Transverse colon (tissue), 4 donors: Measurements from ENCODE around the gene KATNB1. TPM values are rescaled to one million over a fixed set of nuclear protein-coding genes. Genes with fewer than 3 reads are reported as not detected.
"Not testable (repeated sequence)": the region's sequence is repeated elsewhere in the genome, so short reads cannot be mapped to it uniquely, and the experiment has no call there.

Source experiments
- DNase-seq: peaks from one replicate; pipeline ENCODE4 v3.0.0-alpha.2; 2019
- H3K27ac ChIP-seq, 4 donors: fragments of 200-600 bp; sonication (generic); 2 replicates each; pipeline ENCODE4 v1.5.1; 2016 to 2018; ENCODE audit warnings: inconsistent platforms in 4 of 4
- H3K27me3 ChIP-seq: fragments of 200-600 bp; sonication (generic); 2 replicates; pipeline ENCODE4 v1.5.1; 2017; ENCODE audit warnings: inconsistent platforms
- H3K36me3 ChIP-seq, 4 donors: fragments of 200-600 bp; sonication (generic); 2 replicates each; pipeline ENCODE4 v1.5.1; 2017 to 2019; ENCODE audit warnings: inconsistent platforms in 4 of 4
- H3K4me1 ChIP-seq, 4 donors: fragments of 200-600 bp; sonication (generic); 2 replicates each; pipeline ENCODE4 v1.5.1; 2017 to 2020; ENCODE audit warnings: inconsistent platforms in 4 of 4
- H3K4me3 ChIP-seq, 4 donors: fragments of 200-600 bp; sonication (generic); 1 replicate in 1 of 4; 2 replicates in 3 of 4; pipeline versions ENCODE4 v1.5.1 to v1.6.1; 2017 to 2019; ENCODE audit warnings: inconsistent platforms in 4 of 4
- H3K9me3 ChIP-seq, 2 donors: fragments of 200-600 bp; sonication (generic); 2 replicates each; pipeline ENCODE4 v1.5.1; 2017 to 2019; ENCODE audit warnings: inconsistent platforms in 2 of 2
- EP300 ChIP-seq: sonication (generic); formaldehyde crosslinking; IDR thresholded peaks from one replicate; pipeline ENCODE4 v1.6.1; 2017; ENCODE audit warnings: antibody characterized with exemption, low read depth
- POLR2A ChIP-seq: fragments of 450-650 bp; IDR thresholded peaks from one replicate; pipeline ENCODE4 v1.6.1; 2016; ENCODE audit warnings: antibody characterized with exemption, mild to moderate bottlenecking, moderate library complexity
- POLR2AphosphoS5 ChIP-seq, 3 donors: sonication (generic); formaldehyde crosslinking; IDR thresholded peaks; one replicate each; pipeline ENCODE4 v1.6.1; 2016; ENCODE audit warnings: antibody characterized with exemption in 3 of 3
- WGBS, 2 donors: methylation state at CpG; one replicate each; pipeline ENCODE4 v1.1.5; 2018; ENCODE audit warnings: low coverage in 1 of 2; 5-methylcytosine and 5-hydroxymethylcytosine counted together
- in situ Hi-C, 4 donors: fragments of 200-750 bp; cut with MboI; loops; one replicate each; pipeline versions ENCODE4 v1.15.0 to v1.15.1; 2017; ENCODE audit warnings: low sequenced_read_pairs in 3 of 4, low pct_ligation_motif_present in 1 of 4, low pct_unique_long_range_greater_than_20kb in 1 of 4
- intact Hi-C: fragments of 100-400 bp; cut with DNase I; formaldehyde crosslinking; loops from one replicate; pipeline ENCODE4 v1.15.1; 2023; ENCODE audit warnings: low total_unique reads
- total RNA-seq, 4 donors: library from RNA; depleted of rRNA; stranded (reverse); fragments of >200 nt; gene quantifications; one replicate each; pipeline ENCODE4 v1.1.0, GENCODE V29; 2016
- TF ChIP-seq, protein P1 (sequence below), 5 experiments: fragments of 200-600 bp in 3 of 5; fragments of 450-650 bp in 2 of 5; sonication (generic) in 3 of 5; IDR thresholded peaks; 1 replicate in 2 of 5; 2 replicates in 3 of 5; pipeline ENCODE4 v1.5.1; 2016 to 2017; ENCODE audit warnings: antibody characterized with exemption in 5 of 5, inconsistent platforms in 3 of 5, mild to moderate bottlenecking in 2 of 5, moderate library complexity in 1 of 5

Gene KATNB1
- total RNA-seq, 4 donors from 2014 or later: 11.3 to 28.4 (median 22.3) TPM

DNA sequence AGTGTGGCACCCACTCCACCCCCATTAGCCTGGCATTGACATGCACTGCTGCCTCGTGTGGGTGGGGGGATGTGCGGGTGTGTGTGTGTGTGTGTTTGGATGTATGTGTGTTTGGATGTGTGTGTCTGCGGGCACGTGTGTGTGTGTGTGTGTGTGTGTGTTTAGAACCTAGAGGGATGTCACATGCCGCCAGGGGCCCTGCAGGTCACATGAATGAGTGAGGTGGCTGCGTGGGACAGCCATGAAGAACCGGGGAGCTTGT lies 9.0 kb downstream of the KATNB1 start:
- Histone ChIP-seq H3K4me3 (no peak overlapping the region), H3K36me3 (no peaks in the 10 kb centered on the region), H3K27ac (no peak overlapping the region), H3K4me1 (no peaks in the 10 kb centered on the region), H3K27me3 (no peaks in the 10 kb centered on the region), H3K9me3 (no peaks in the 10 kb centered on the region)
- 78 to 100% methylated on average over 2 to 7 of the region's 7 CpGs for WGBS, 2 donors
- DNase-seq: no peak
- intact Hi-C loops: loop anchor here (5.0 kb wide), 1 partner anchor 523 kb away; no protein-coding TSS in a partner anchor
- TF ChIP-seq EP300: no peak
- TF ChIP-seq POLR2A: no peak
- TF ChIP-seq, protein P1, sequence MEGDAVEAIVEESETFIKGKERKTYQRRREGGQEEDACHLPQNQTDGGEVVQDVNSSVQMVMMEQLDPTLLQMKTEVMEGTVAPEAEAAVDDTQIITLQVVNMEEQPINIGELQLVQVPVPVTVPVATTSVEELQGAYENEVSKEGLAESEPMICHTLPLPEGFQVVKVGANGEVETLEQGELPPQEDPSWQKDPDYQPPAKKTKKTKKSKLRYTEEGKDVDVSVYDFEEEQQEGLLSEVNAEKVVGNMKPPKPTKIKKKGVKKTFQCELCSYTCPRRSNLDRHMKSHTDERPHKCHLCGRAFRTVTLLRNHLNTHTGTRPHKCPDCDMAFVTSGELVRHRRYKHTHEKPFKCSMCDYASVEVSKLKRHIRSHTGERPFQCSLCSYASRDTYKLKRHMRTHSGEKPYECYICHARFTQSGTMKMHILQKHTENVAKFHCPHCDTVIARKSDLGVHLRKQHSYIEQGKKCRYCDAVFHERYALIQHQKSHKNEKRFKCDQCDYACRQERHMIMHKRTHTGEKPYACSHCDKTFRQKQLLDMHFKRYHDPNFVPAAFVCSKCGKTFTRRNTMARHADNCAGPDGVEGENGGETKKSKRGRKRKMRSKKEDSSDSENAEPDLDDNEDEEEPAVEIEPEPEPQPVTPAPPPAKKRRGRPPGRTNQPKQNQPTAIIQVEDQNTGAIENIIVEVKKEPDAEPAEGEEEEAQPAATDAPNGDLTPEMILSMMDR (IDR thresholded peaks at IDR 0.05): no peak
- no peak for TF ChIP-seq POLR2AphosphoS5 (IDR thresholded peaks at IDR 0.05)
- in situ Hi-C loops: no loop called here

DNA sequence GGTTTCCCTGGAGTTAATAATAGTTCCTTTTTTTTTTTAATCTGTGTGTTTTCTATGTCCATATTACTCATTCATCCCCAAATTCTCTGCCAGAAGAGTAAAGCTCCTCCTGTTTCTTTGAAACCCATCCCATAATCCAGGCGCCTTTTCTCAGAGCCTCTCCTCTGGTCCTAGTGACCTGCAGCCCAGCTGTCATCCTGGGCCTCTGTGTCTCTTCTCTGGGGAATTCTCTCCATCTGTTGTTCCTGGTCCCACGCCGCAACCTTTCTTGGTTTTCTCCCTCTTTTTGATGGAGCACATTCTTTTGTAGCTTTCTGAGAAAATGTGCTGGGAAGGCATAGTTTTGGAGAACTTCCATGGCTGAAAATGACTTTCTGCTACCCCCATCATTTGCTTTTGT lies 10.2 kb downstream of the KATNB1 start:
- in situ Hi-C loops (no loop called here), intact Hi-C loops (no loop called here)

DNA sequence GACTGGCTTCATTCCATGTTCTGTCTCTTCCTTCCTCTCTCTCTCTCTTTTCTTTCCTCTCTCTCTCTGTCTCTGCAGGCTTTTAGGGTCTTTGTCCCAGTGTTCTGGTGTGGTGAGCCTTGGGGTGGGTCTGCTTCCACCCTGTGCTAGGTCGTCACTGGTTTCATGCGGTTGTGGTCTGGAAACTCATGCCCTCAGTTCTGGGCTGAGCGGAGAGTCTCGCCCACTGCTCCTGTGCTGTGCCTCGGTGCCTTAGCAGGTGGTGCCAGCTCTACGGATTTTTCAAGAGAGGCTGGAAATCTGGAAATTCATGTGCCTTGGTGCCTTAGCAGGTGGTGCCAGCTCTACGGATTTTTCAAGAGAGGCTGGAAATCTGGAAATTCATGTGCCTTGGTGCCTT lies 10.7 kb downstream of the KATNB1 start:
- WGBS, 2 donors: 83% methylated on average over 7 of the region's 7 CpGs; no CpG with 5 or more reads in 1 of the 2 donors
- in situ Hi-C loops, H3K27ac ChIP-seq, H3K9me3 ChIP-seq, DNase-seq, H3K36me3 ChIP-seq, H3K4me3 ChIP-seq, intact Hi-C loops, H3K27me3 ChIP-seq, H3K4me1 ChIP-seq: not testable (repeated sequence)

More for the DNA sequence above, 10.2 kb downstream of the KATNB1 start:
- Histone ChIP-seq H3K9me3 (no peaks in the 10 kb centered on the region), H3K4me1 (no peaks in the 10 kb centered on the region), H3K36me3 (no peaks in the 10 kb centered on the region), H3K27ac (no peak overlapping the region), H3K27me3 (no peaks in the 10 kb centered on the region), H3K4me3 (no peak overlapping the region)
- TF ChIP-seq, protein P1 (IDR thresholded peaks at IDR 0.05): no peak
- TF ChIP-seq POLR2A: no peak
- TF ChIP-seq EP300: no peak
- TF ChIP-seq POLR2AphosphoS5 (IDR thresholded peaks at IDR 0.05): no peak
- WGBS, 2 donors: 100% methylated on average over 1 to 3 of the region's 3 CpGs
- DNase-seq: no peak

DNA sequence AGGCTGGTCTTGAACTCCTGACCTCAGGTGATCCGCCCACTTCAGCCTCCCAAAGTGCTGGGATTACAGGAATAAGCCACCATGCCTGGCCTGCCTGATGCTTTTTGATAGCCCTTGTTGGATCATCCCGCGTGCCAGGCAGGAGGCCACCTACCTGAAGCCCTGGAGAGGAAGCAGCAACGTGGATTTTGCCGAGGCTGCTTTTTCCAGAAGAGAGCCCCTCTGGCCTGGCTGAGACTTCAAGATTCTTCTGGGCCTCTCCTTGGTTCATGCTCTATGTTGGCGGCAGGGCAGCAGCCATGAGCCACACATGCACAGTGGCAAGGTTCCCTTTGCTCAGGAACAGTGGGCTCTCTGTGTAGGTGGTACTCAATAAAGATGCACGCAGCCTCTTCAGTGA lies 11.5 kb downstream of the KATNB1 start:
- in situ Hi-C loops: no loop called here
- no peaks in the 10 kb centered on the region for H3K4me1 ChIP-seq
- DNase-seq: no peak
- H3K9me3 ChIP-seq: no peaks in the 10 kb centered on the region
- TF ChIP-seq EP300: no peak
- TF ChIP-seq POLR2A: no peak
- no peaks in the 10 kb centered on the region for H3K36me3 ChIP-seq
- no peak overlapping the region for H3K27ac ChIP-seq
- no peaks in the 10 kb centered on the region for H3K27me3 ChIP-seq
- intact Hi-C loops: no loop called here
- 93% methylated on average over 7 of the region's 7 CpGs; no CpG with 5 or more reads in 1 of the 2 donors for WGBS, 2 donors
- H3K4me3 ChIP-seq: no peak overlapping the region

DNA sequence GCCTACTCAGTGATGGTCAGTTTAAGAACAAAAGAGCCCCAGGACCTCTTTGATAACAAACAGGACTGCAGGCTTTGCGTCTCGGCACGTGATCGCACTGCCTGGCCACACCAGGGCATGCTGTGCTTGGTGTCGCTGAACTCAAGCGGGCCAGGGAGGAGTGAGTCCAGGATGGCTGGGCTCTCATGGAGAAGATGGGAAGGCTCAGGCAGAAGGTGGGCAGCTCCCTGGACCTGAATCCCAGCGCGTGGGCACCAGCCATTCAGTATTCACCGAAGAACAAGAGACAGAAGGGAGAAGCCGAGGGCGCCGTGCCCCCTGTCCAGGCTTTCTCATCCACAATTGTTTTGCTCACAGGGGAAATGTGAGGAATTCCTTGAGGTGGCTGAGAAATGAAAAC lies 11.9 kb downstream of the KATNB1 start:
- Histone ChIP-seq H3K9me3 (no peaks in the 10 kb centered on the region), H3K4me1 (no peaks in the 10 kb centered on the region), H3K27me3 (no peaks in the 10 kb centered on the region), H3K27ac (no peak overlapping the region), H3K36me3 (no peaks in the 10 kb centered on the region), H3K4me3 (no peak overlapping the region)
- intact Hi-C loops: no loop called here
- in situ Hi-C loops: no loop called here
- WGBS, 2 donors: 94% methylated on average over 12 of the region's 12 CpGs; no CpG with 5 or more reads in 1 of the 2 donors
- no peak for TF ChIP-seq POLR2A
- TF ChIP-seq POLR2AphosphoS5 (IDR thresholded peaks at IDR 0.05): no peak
- TF ChIP-seq EP300: no peak
- TF ChIP-seq, protein P1 (IDR thresholded peaks at IDR 0.05): no peak
- no peak for DNase-seq
